Thyroid gland (tissue), 4 donors: ENCODE data around the gene IGF1. TPM values are rescaled to one million over a fixed set of nuclear protein-coding genes. Genes with fewer than 3 reads are reported as not detected.

Experiments used
- DNase-seq, 2 donors: peaks; one replicate each; pipeline ENCODE4 v3.0.0-alpha.2; 2019
- H3K27ac ChIP-seq, 3 donors: fragments of 200-600 bp; sonication (generic); 1 replicate in 2 of 3; 2 replicates in 1 of 3; pipeline ENCODE4 v1.5.1; 2016 to 2019; ENCODE audit warnings: mild to moderate bottlenecking in 1 of 3, moderate library complexity in 1 of 3
- H3K27me3 ChIP-seq: fragments of 200-600 bp; sonication (generic); one replicate; pipeline ENCODE4 v1.5.1; 2019
- H3K36me3 ChIP-seq, 2 donors: fragments of 200-600 bp; sonication (generic); one replicate each; pipeline ENCODE4 v1.5.1; 2016 to 2019
- H3K4me1 ChIP-seq, 2 donors: fragments of 200-600 bp; sonication (generic); one replicate each; pipeline ENCODE4 v1.5.1; 2017 to 2019
- H3K4me3 ChIP-seq, 3 donors: fragments of 200-600 bp; sonication (generic); replicated peaks in 1 of 3; 1 replicate in 2 of 3; 2 replicates in 1 of 3; pipeline ENCODE4 v1.5.1; 2016; ENCODE audit warnings: mild to moderate bottlenecking in 1 of 3
- H3K9me3 ChIP-seq: fragments of 200-600 bp; sonication (generic); one replicate; pipeline ENCODE4 v1.5.1; 2017
- CTCF ChIP-seq, 6 experiments: fragments of 200-600 bp in 3 of 6; fragments of 450-650 bp in 3 of 6; sonication (generic) in 3 of 6; IDR thresholded peaks; one replicate each; pipeline ENCODE4 v1.5.1; 2016 to 2019; ENCODE audit warnings: antibody characterized with exemption in 6 of 6, mild to moderate bottlenecking in 2 of 6, inconsistent platforms in 1 of 6, moderate library complexity in 1 of 6
- POLR2A ChIP-seq, 2 donors: fragments of 450-650 bp; IDR thresholded peaks; one replicate each; pipeline ENCODE4 v1.6.1; 2017; ENCODE audit warnings: antibody characterized with exemption in 2 of 2, mild to moderate bottlenecking in 2 of 2, moderate library complexity in 1 of 2
- WGBS, 2 donors: methylation state at CpG; one replicate each; pipeline ENCODE4 v1.1.5; 2017; 5-methylcytosine and 5-hydroxymethylcytosine counted together
- intact Hi-C: fragments of 100-400 bp; cut with DNase I; formaldehyde crosslinking; loops from one replicate; pipeline ENCODE4 v1.15.1; 2023
- total RNA-seq, 4 donors: library from RNA; depleted of rRNA; stranded (reverse); fragments of >200 nt; gene quantifications; one replicate each; pipeline ENCODE4 v1.2.3, GENCODE V29; 2016

The IGF1 gene
- total RNA-seq, 4 donors from 2014 or later, result 74.0 to 134 (median 111) TPM

- H3K4me1 ChIP-seq, result no peaks in the 10 kb centered on the region
- no peaks in the 10 kb centered on the region for H3K36me3 ChIP-seq
- DNase-seq, result no peak
- no peak overlapping the region for H3K27ac ChIP-seq
- no peaks in the 10 kb centered on the region for H3K27me3 ChIP-seq
- no peaks in the 10 kb centered on the region for H3K9me3 ChIP-seq
- 92 to 96% methylated on average over 1 of the region's 1 CpG for WGBS, 2 donors
- no peak overlapping the region for H3K4me3 ChIP-seq
- TF ChIP-seq CTCF (IDR thresholded peaks at IDR 0.05) (no peak), POLR2A (IDR thresholded peaks at IDR 0.05) (no peak)
- intact Hi-C loops, result no loop called here
Measured at GRCh38 chr12:102385343-102385742, 95.0 kb downstream of the IGF1 start.

- WGBS, 2 donors, result 69 to 70% methylated on average over 3 of the region's 3 CpGs
- no peaks in the 10 kb centered on the region for H3K4me1 ChIP-seq
- no peak for TF ChIP-seq CTCF (IDR thresholded peaks at IDR 0.05)
- TF ChIP-seq POLR2A (IDR thresholded peaks at IDR 0.05), result no peak
- no peaks in the 10 kb centered on the region for H3K9me3 ChIP-seq
- no peaks in the 10 kb centered on the region for H3K36me3 ChIP-seq
- H3K27ac ChIP-seq, result no peak overlapping the region
- H3K4me3 ChIP-seq, result no peak overlapping the region
- H3K27me3 ChIP-seq, result no peaks in the 10 kb centered on the region
- no peak for DNase-seq
- intact Hi-C loops, result no loop called here
Measured at GRCh38 chr12:102379346-102380162, 100.8 kb downstream of the IGF1 start.

- no peak for DNase-seq
- H3K27ac ChIP-seq, result no peak overlapping the region
- H3K9me3 ChIP-seq, result no peaks in the 10 kb centered on the region
- no peaks in the 10 kb centered on the region for H3K4me1 ChIP-seq
- no peaks in the 10 kb centered on the region for H3K36me3 ChIP-seq
- no peak overlapping the region for H3K4me3 ChIP-seq
- TF ChIP-seq CTCF (IDR thresholded peaks at IDR 0.05), result no peak
- TF ChIP-seq POLR2A (IDR thresholded peaks at IDR 0.05), result no peak
- H3K27me3 ChIP-seq, result no peaks in the 10 kb centered on the region
- intact Hi-C loops, result no loop called here
Measured at GRCh38 chr12:102376781-102377180, 103.6 kb downstream of the IGF1 start.

- H3K9me3 ChIP-seq, result no peaks in the 10 kb centered on the region
- no peak overlapping the region for H3K27ac ChIP-seq
- 92 to 93% methylated on average over 5 of the region's 5 CpGs for WGBS, 2 donors
- H3K27me3 ChIP-seq, result no peaks in the 10 kb centered on the region
- TF ChIP-seq POLR2A (IDR thresholded peaks at IDR 0.05) (no peak), CTCF (IDR thresholded peaks at IDR 0.05) (no peak)
- no peaks in the 10 kb centered on the region for H3K36me3 ChIP-seq
- intact Hi-C loops, result no loop called here
- DNase-seq, result no peak
- H3K4me3 ChIP-seq, result no peak overlapping the region
- no peaks in the 10 kb centered on the region for H3K4me1 ChIP-seq
Measured at GRCh38 chr12:102376181-102376747, 104.1 kb downstream of the IGF1 start.

- WGBS, 2 donors, result 80 to 83% methylated on average over 1 of the region's 1 CpG
- Histone ChIP-seq H3K36me3 (no peaks in the 10 kb centered on the region), H3K4me3 (no peak overlapping the region), H3K4me1 (no peaks in the 10 kb centered on the region), H3K27ac (no peak overlapping the region), H3K9me3 (no peaks in the 10 kb centered on the region), H3K27me3 (no peaks in the 10 kb centered on the region)
- DNase-seq, result no peak
- TF ChIP-seq CTCF (IDR thresholded peaks at IDR 0.05) (no peak), POLR2A (IDR thresholded peaks at IDR 0.05) (no peak)
- intact Hi-C loops, result no loop called here
Measured at GRCh38 chr12:102374190-102374589, 106.2 kb downstream of the IGF1 start.
